Stimulated activated naive B cell treated with anti-CD40 and anti-IgM and Interleukin-4, amounts not matched to agents 10 μg/mL and 1 μg/mL and 100 μg/mL, for 72 hours (primary cell): ENCODE results near the gene OSM.
A peak's percentile ranks its signal among the peaks of the same experiment; 100 is the strongest.

Experiments
- ATAC-seq, 2 donors: fragments of 150-1000 bp; cut with Tn5 transposase; replicated peaks; 2 replicates each; pipeline ENCODE4 v1.10.0; 2021; ENCODE audit warnings: moderate library complexity in 1 of 2
- DNase-seq: peaks from one replicate; pipeline ENCODE4 v3.0.0; 2021
- H3K27ac Mint-ChIP-seq: one replicate; pipeline ENCODE4 v1.8.0; 2022; ENCODE audit warnings: mild to moderate bottlenecking, mixed read lengths
- H3K27me3 Mint-ChIP-seq, 2 donors: one replicate each; pipeline ENCODE4 v1.8.0; 2022; ENCODE audit warnings: mixed read lengths in 2 of 2
- H3K36me3 Mint-ChIP-seq, 2 donors: one replicate each; pipeline ENCODE4 v1.8.0; 2022; ENCODE audit warnings: mixed read lengths in 2 of 2, mild to moderate bottlenecking in 1 of 2
- H3K4me1 Mint-ChIP-seq, 2 donors: one replicate each; pipeline ENCODE4 v1.8.0; 2022; ENCODE audit warnings: mixed read lengths in 2 of 2, mild to moderate bottlenecking in 1 of 2
- H3K4me3 Mint-ChIP-seq, 2 donors: one replicate each; pipeline ENCODE4 v1.8.0; 2022; ENCODE audit warnings: mild to moderate bottlenecking in 2 of 2, mixed read lengths in 2 of 2, moderate library complexity in 1 of 2
- H3K9me3 Mint-ChIP-seq, 2 donors: one replicate each; pipeline ENCODE4 v1.8.0; 2022; ENCODE audit warnings: mixed read lengths in 2 of 2, mild to moderate bottlenecking in 1 of 2

The OSM gene

GRCh38 chr22:30293026-30293425 lies 26.4 kb upstream of the OSM start:
- DNase-seq, result no peak
- Mint-ChIP-seq H3K36me3 (peaks cover 30 to 42% of the 10 kb centered on the region in 2 donors), H3K4me3 (no peak overlapping the region), H3K27me3 (no peaks in the 10 kb centered on the region), H3K27ac (peak overlapping the region; percentile 16), H3K4me1 (peaks cover 26 to 48% of the 10 kb centered on the region in 2 donors), H3K9me3 (no peaks in the 10 kb centered on the region)
- no peak for ATAC-seq

- Mint-ChIP-seq H3K36me3 (peaks cover 28 to 35% of the 10 kb centered on the region in 2 donors), H3K4me1 (peaks cover 25 to 49% of the 10 kb centered on the region in 2 donors), H3K27ac (no peak overlapping the region), H3K27me3 (no peaks in the 10 kb centered on the region), H3K4me3 (no peak overlapping the region), H3K9me3 (no peaks in the 10 kb centered on the region)
- no peak for ATAC-seq
- no peak for DNase-seq
Observed at GRCh38 chr22:30292069-30292970, 25.7 kb upstream of the OSM start.

GRCh38 chr22:30291058-30291892 lies 24.6 kb upstream of the OSM start:
- Mint-ChIP-seq H3K27ac (peak overlapping the region; percentile 94), H3K36me3 (peaks cover 22 to 29% of the 10 kb centered on the region in 2 donors), H3K4me1 (peaks cover 24 to 55% of the 10 kb centered on the region in 2 donors), H3K27me3 (no peaks in the 10 kb centered on the region), H3K4me3 (no peak overlapping the region), H3K9me3 (no peaks in the 10 kb centered on the region)
- DNase-seq, result no peak
- no peak for ATAC-seq

- DNase-seq, result no peak
- H3K9me3 Mint-ChIP-seq, result no peaks in the 10 kb centered on the region
- ATAC-seq, result peak; percentile 4 to 8
- H3K36me3 Mint-ChIP-seq, result peaks cover 19 to 26% of the 10 kb centered on the region in 2 donors
- no peaks in the 10 kb centered on the region for H3K27me3 Mint-ChIP-seq
- H3K4me1 Mint-ChIP-seq, result peaks cover 24 to 55% of the 10 kb centered on the region in 2 donors
- H3K27ac Mint-ChIP-seq, result peak overlapping the region; percentile 94
- peak overlapping the region; percentile 92 for H3K4me3 Mint-ChIP-seq
Observed at GRCh38 chr22:30290342-30291057, 23.8 kb upstream of the OSM start.

GRCh38 chr22:30289980-30290313 lies 23.3 kb upstream of the OSM start:
- DNase-seq, result no peak
- peaks cover 24 to 55% of the 10 kb centered on the region in 2 donors for H3K4me1 Mint-ChIP-seq
- H3K9me3 Mint-ChIP-seq, result no peaks in the 10 kb centered on the region
- H3K27me3 Mint-ChIP-seq, result no peaks in the 10 kb centered on the region
- ATAC-seq, result peak; percentile 38 to 51
- H3K36me3 Mint-ChIP-seq, result peaks cover 20 to 28% of the 10 kb centered on the region in 2 donors
- peak overlapping the region; percentile 92 for H3K4me3 Mint-ChIP-seq
- peak overlapping the region; percentile 94 for H3K27ac Mint-ChIP-seq

GRCh38 chr22:30289141-30289979 lies 22.7 kb upstream of the OSM start, which contains the start of gene CASTOR1:
CASTOR1 (minus strand) TSS chr22:30289505; CDS start chr22:30289497, 8 bp downstream.
- Mint-ChIP-seq H3K4me1 (peaks cover 24 to 55% of the 10 kb centered on the region in 2 donors), H3K36me3 (peaks cover 23 to 32% of the 10 kb centered on the region in 2 donors), H3K27me3 (no peaks in the 10 kb centered on the region), H3K27ac (peak within 1 kb of the TSS; percentile 94), H3K9me3 (no peaks in the 10 kb centered on the region), H3K4me3 (peak within 1 kb of the TSS; percentile 92)
- ATAC-seq (peak; percentile 79 to 86), DNase-seq (peak; percentile 87)

GRCh38 chr22:30288419-30289140 lies 21.9 kb upstream of the OSM start:
- ATAC-seq, result no peak
- no peaks in the 10 kb centered on the region for H3K9me3 Mint-ChIP-seq
- DNase-seq, result no peak
- H3K27ac Mint-ChIP-seq, result peak overlapping the region; percentile 53
- no peaks in the 10 kb centered on the region for H3K27me3 Mint-ChIP-seq
- H3K36me3 Mint-ChIP-seq, result peaks cover 18 to 26% of the 10 kb centered on the region in 2 donors
- peak overlapping the region; percentile 92 for H3K4me3 Mint-ChIP-seq
- peaks cover 24 to 49% of the 10 kb centered on the region in 2 donors for H3K4me1 Mint-ChIP-seq

- H3K36me3 Mint-ChIP-seq, result peaks cover 11 to 23% of the 10 kb centered on the region in 2 donors
- peak; percentile 79 for DNase-seq
- H3K4me3 Mint-ChIP-seq, result peak overlapping the region; percentile 92
- no peaks in the 10 kb centered on the region for H3K27me3 Mint-ChIP-seq
- peak; percentile 41 to 43 for ATAC-seq
- peaks cover 26 to 54% of the 10 kb centered on the region in 2 donors for H3K4me1 Mint-ChIP-seq
- H3K27ac Mint-ChIP-seq, result peak overlapping the region; percentile 53
- H3K9me3 Mint-ChIP-seq, result no peaks in the 10 kb centered on the region
Observed at GRCh38 chr22:30287648-30288418, 21.2 kb upstream of the OSM start.

GRCh38 chr22:30286813-30287647 lies 20.4 kb upstream of the OSM start:
- H3K27me3 Mint-ChIP-seq, result no peaks in the 10 kb centered on the region
- H3K36me3 Mint-ChIP-seq, result peaks cover 11 to 20% of the 10 kb centered on the region in 2 donors
- peak; percentile 70 for DNase-seq
- H3K4me1 Mint-ChIP-seq, result peaks cover 25 to 52% of the 10 kb centered on the region in 2 donors
- no peaks in the 10 kb centered on the region for H3K9me3 Mint-ChIP-seq
- peak overlapping the region; percentile 25 for H3K27ac Mint-ChIP-seq
- H3K4me3 Mint-ChIP-seq, result no peak overlapping the region
- peak; percentile 19 to 21 for ATAC-seq

GRCh38 chr22:30286331-30286730 lies 19.7 kb upstream of the OSM start:
- no peak for DNase-seq
- ATAC-seq, result no peak
- H3K27me3 Mint-ChIP-seq, result no peaks in the 10 kb centered on the region
- peaks cover 18 to 45% of the 10 kb centered on the region in 2 donors for H3K4me1 Mint-ChIP-seq
- H3K36me3 Mint-ChIP-seq, result peaks cover 9 to 14% of the 10 kb centered on the region in 2 donors
- H3K27ac Mint-ChIP-seq, result no peak overlapping the region
- no peaks in the 10 kb centered on the region for H3K9me3 Mint-ChIP-seq
- H3K4me3 Mint-ChIP-seq, result no peak overlapping the region

- no peak for DNase-seq
- Mint-ChIP-seq H3K36me3 (peaks cover 9 to 14% of the 10 kb centered on the region in 2 donors), H3K4me1 (peaks cover 17 to 40% of the 10 kb centered on the region in 2 donors), H3K27me3 (no peaks in the 10 kb centered on the region), H3K4me3 (no peak overlapping the region), H3K9me3 (no peaks in the 10 kb centered on the region), H3K27ac (no peak overlapping the region)
- no peak for ATAC-seq
Observed at GRCh38 chr22:30285846-30286200, 19.2 kb upstream of the OSM start.
